HG03139 (cell line): ENCODE data around the gene DDX3X.

Source experiments
- ATAC-seq: cut with Tn5 transposase; IDR thresholded peaks from one replicate; pipeline ENCODE4 v1.9.1; 2021; ENCODE audit not compliant: unreplicated experiment

Gene DDX3X

GRCh38 chrX:41327341-41327740 lies 6.6 kb upstream of the DDX3X start:
- no peak for ATAC-seq

- no peak for ATAC-seq
Observed at GRCh38 chrX:41329101-41329500, 4.9 kb upstream of the DDX3X start.

- ATAC-seq, result no peak
Observed at GRCh38 chrX:41332005-41332404, 2.0 kb upstream of the DDX3X start.

GRCh38 chrX:41332408-41333002 lies 1.5 kb upstream of the DDX3X start:
- ATAC-seq, result no peak

- peak; percentile 33 for ATAC-seq
Observed at GRCh38 chrX:41333003-41333743, 789 bp upstream of the DDX3X start.

GRCh38 chrX:41334363-41335197 lies 618 bp downstream of the DDX3X start:
- no peak for ATAC-seq

GRCh38 chrX:41335198-41335957 lies 1.4 kb downstream of the DDX3X start:
- ATAC-seq, result no peak

GRCh38 chrX:41335958-41336331 lies 2.0 kb downstream of the DDX3X start:
- ATAC-seq, result no peak

GRCh38 chrX:41336447-41336846 lies 2.5 kb downstream of the DDX3X start:
- no peak for ATAC-seq

GRCh38 chrX:41337140-41337539 lies 3.2 kb downstream of the DDX3X start:
- ATAC-seq, result no peak

- ATAC-seq, result no peak
Observed at GRCh38 chrX:41338436-41338835, 4.5 kb downstream of the DDX3X start.

GRCh38 chrX:41339148-41339547 lies 5.2 kb downstream of the DDX3X start:
- no peak for ATAC-seq

GRCh38 chrX:41344053-41344452 lies 10.1 kb downstream of the DDX3X start:
- ATAC-seq, result no peak

- no peak for ATAC-seq
Observed at GRCh38 chrX:41347186-41347585, 13.2 kb downstream of the DDX3X start.

- ATAC-seq, result no peak
Observed at GRCh38 chrX:41348551-41348950, 14.6 kb downstream of the DDX3X start.

- no peak for ATAC-seq
Observed at GRCh38 chrX:41350150-41350975, 16.4 kb downstream of the DDX3X start.

GRCh38 chrX:41350976-41351569 lies 17.1 kb downstream of the DDX3X start:
- ATAC-seq, result no peak

- ATAC-seq, result no peak
Observed at GRCh38 chrX:41351923-41352322, 18.0 kb downstream of the DDX3X start.

GRCh38 chrX:41352329-41352838 lies 18.4 kb downstream of the DDX3X start:
- ATAC-seq, result no peak

GRCh38 chrX:41353985-41354384 lies 20.0 kb downstream of the DDX3X start:
- ATAC-seq, result no peak
